Natural killer cell treated with Interleukin-12 subunit alpha and Interleukin-12 subunit beta and Interleukin-15 and Interleukin-18, amount 100 ng/mL, for 72 hours (primary cell): ENCODE results near the gene MAGEA2. TPM values are rescaled to one million over a fixed set of nuclear protein-coding genes. Genes with fewer than 3 reads are reported as not detected.
"Not testable (repeated sequence)": the region's sequence is repeated elsewhere in the genome, so short reads cannot be mapped to it uniquely, and the experiment has no call there.

ENCODE experiments used
- ATAC-seq, 2 donors: fragments of 150-1000 bp; cut with Tn5 transposase in 1 of 2; sonication (Bioruptor Pico), chemical (Tn5 transposase) in 1 of 2; 2 replicates each; pipeline ENCODE4 v1.10.0; 2021
- DNase-seq: peaks from one replicate; pipeline ENCODE4 v3.0.0; 2022; ENCODE audit warnings: low spot score
- H3K27ac Mint-ChIP-seq, 2 donors: 1 replicate in 1 of 2; 2 replicates in 1 of 2; pipeline ENCODE4 v1.8.0; 2022; ENCODE audit warnings: mixed read lengths in 2 of 2, mild to moderate bottlenecking in 1 of 2, moderate library complexity in 1 of 2
- H3K27me3 Mint-ChIP-seq, 2 donors: 1 replicate in 1 of 2; 2 replicates in 1 of 2; pipeline ENCODE4 v1.8.0; 2022; ENCODE audit warnings: mixed read lengths in 2 of 2
- H3K36me3 Mint-ChIP-seq: one replicate; pipeline ENCODE4 v1.8.0; 2022; ENCODE audit warnings: mixed read lengths
- H3K4me1 Mint-ChIP-seq, 2 donors: 1 replicate in 1 of 2; 2 replicates in 1 of 2; pipeline ENCODE4 v1.8.0; 2022; ENCODE audit warnings: low read depth in 2 of 2, mixed read lengths in 2 of 2, mild to moderate bottlenecking in 1 of 2
- H3K4me3 Mint-ChIP-seq: one replicate; pipeline ENCODE4 v1.8.0; 2022; ENCODE audit warnings: mixed read lengths
- H3K9me3 Mint-ChIP-seq: 2 replicates; pipeline ENCODE4 v1.8.0; 2022; ENCODE audit warnings: mixed read lengths
- total RNA-seq, 2 donors: library from RNA; stranded (reverse); gene quantifications; one replicate each; pipeline ENCODE4 v1.2.3, GENCODE V29; 2022

The MAGEA2 gene
- total RNA-seq, 2 donors from 2014 or later, result not detected

DNA sequence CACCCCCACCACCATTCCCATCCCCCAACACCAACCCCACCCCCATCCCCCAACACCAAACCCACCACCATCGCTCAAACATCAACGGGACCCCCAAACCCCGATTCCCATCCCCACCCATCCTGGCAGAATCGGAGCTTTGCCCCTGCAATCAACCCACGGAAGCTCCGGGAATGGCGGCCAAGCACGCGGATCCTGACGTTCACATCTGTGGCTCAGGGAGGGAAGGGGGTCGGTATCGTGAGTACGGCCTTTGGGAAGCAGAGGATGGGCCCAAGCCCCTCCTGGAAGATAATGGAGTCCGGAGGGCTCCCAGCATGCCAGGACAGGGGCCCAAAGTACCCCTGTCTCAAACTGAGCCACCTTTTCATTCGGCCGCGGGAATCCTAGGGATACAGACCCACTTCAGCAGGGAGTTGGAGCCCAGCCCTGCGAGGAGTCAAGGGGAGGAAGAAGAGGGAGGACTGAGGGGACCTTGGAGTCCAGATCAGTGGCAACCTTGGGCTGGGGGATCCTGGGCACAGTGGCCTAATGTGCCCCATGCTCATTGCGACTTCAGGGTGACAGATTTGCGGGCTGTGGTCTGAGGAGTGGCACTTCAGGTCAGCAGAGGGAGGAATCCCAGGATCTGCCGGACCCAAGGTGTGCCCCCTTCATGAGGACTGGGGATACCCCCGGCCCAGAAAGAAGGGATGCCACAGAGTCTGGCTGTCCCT is 19.3 kb downstream of the MAGEA2 start:
- H3K36me3 Mint-ChIP-seq, DNase-seq, H3K4me1 Mint-ChIP-seq, H3K27ac Mint-ChIP-seq, H3K9me3 Mint-ChIP-seq, H3K4me3 Mint-ChIP-seq, ATAC-seq: not testable (repeated sequence)
- peaks cover 4 to 23% of the 10 kb centered on the region in 2 donors for H3K27me3 Mint-ChIP-seq

DNA sequence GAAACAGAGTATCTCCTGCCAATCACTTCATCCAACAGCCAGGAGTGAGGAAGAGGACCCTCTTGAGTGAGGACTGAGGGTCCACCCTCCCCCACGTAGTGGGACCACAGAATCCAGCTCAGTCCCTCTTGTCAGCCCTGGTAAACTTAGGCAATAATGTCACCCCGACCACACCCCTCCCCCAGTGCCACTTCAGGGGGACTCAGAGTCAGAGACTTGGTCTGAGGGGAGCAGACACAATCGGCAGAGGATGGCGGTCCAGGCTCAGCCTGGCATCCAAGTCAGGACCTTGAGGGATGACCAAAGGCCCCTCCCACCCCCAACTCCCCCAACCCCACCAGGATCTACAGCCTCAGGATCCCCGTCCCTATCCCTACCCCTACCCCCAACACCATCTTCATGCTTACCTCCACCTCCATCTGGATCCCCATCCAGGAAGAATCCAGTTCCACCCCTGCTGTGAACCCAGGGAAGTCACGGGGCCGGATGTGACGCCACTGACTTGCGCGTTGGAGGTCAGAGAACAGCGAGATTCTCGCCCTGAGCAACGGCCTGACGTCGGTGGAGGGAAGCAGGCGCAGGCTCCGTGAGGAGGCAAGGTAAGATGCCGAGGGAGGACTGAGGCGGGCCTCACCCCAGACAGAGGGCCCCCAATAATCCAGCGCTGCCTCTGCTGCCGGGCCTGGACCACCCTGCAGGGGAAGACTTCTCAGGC is 20.2 kb downstream of the MAGEA2 start, which contains the start of the genes CSAG1 and MAGEA12:
Gene CSAG1, minus strand, starts transcription at position 461 of the 715 bp plus-strand sequence. CDS start 1,261 bp downstream, outside the sequence.
Gene MAGEA12, plus strand, starts transcription at position 497 of the 715 bp plus-strand sequence. CDS start 2,405 bp downstream, outside the sequence.
- H3K4me1 Mint-ChIP-seq, result no peaks in the 10 kb centered on the region
- H3K9me3 Mint-ChIP-seq, result no peaks in the 10 kb centered on the region

DNA sequence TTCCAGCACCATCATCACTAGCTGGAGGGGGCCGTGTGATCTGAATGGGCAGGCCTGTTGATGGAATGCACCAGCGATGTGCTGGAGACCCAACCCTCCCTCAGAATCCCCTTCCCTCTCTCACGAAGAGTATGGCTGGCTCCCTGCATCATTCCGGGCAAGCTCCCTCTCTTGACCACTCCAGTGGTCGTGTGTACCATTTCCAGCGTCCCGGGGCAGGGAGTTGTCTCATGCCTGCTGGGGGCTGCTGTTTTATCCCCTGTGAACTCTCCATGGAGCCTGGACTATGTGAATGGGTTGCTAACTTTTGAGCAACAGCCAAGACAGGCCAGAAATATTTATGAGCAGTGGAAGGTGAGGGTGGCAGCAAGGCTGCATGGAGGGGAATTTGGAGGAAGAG is 28.2 kb downstream of the MAGEA2 start:
- no peaks in the 10 kb centered on the region for H3K36me3 Mint-ChIP-seq
- ATAC-seq (no peak), DNase-seq (no peak)
- H3K4me3 Mint-ChIP-seq, result no peak overlapping the region
- no peaks in the 10 kb centered on the region for H3K4me1 Mint-ChIP-seq
- H3K9me3 Mint-ChIP-seq, result no peaks in the 10 kb centered on the region
- H3K27me3 Mint-ChIP-seq, result peaks cover 11 to 15% of the 10 kb centered on the region in 2 donors
- H3K27ac Mint-ChIP-seq, result no peak overlapping the region

More for the DNA sequence above, 20.2 kb downstream of the MAGEA2 start, which contains the start of the genes CSAG1 and MAGEA12:
- H3K27ac Mint-ChIP-seq, result no peak within 1 kb of the TSS
- H3K27me3 Mint-ChIP-seq, result peaks cover 11 to 25% of the 10 kb centered on the region in 2 donors
- ATAC-seq, result no peak
- no peak within 1 kb of the TSS for H3K4me3 Mint-ChIP-seq
- H3K36me3 Mint-ChIP-seq, result no peaks in the 10 kb centered on the region
- no peak for DNase-seq

DNA sequence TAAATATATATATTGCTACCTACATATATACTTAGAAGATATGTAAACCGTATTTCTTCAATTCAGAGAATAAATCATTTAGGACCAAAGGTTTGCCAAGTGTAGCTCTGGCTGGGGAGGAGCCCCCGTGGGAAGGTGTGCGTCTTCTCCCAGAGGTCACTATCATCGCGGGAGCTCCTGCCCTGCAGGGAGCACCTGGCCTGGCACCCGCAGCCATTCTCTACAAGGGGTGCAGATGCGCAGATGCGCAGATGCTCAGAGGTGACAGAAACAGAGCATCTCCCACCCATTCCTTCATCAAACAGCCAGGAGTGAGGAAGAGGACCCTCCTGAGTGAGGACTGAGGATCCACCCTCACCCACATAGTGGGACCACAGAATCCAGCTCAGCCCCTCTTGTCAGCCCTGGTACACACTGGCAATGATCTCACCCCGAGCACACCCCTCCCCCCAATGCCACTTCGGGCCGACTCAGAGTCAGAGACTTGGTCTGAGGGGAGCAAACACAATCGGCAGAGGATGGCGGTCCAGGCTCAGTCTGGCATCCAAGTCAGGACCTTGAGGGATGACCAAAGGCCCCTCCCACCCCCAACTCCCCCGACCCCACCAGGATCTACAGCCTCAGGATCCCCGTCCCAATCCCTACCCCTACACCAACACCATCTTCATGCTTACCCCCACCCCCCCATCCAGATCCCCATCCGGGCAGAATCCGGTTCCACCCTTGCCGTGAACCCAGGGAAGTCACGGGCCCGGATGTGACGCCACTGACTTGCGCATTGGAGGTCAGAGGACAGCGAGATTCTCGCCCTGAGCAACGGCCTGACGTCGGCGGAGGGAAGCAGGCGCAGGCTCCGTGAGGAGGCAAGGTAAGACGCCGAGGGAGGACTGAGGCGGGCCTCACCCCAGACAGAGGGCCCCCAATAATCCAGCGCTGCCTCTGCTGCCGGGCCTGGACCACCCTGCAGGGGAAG is 39.5 kb downstream of the MAGEA2 start, which contains the start of gene MAGEA2B:
Gene MAGEA2B, plus strand, starts transcription at position 814 of the 973 bp plus-strand sequence. CDS start 2,479 bp downstream, outside the sequence.
- ATAC-seq, H3K4me1 Mint-ChIP-seq, H3K9me3 Mint-ChIP-seq, H3K27me3 Mint-ChIP-seq, H3K36me3 Mint-ChIP-seq, H3K4me3 Mint-ChIP-seq, DNase-seq, H3K27ac Mint-ChIP-seq: not testable (repeated sequence)

DNA sequence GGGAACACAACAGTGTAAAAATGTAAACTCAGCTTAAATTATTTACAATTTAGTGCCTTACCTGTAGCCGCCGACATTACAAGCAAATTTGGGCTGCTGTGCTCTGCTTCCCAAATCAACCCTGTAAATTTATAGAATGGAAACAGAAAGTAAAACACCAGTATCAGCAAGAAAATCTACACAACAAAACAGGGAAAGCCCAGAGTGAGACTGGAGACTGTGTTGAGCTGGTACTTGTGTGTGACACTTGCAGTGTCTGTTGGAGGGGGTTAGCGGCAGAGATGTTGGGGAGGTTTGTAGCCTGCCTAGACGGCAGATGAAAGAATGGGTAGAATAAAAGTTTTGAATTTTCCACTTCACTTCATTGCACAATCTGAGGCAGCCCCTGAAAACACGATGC is 40.4 kb downstream of the MAGEA2 start:
- not testable (repeated sequence) for H3K4me3 Mint-ChIP-seq, H3K36me3 Mint-ChIP-seq, H3K4me1 Mint-ChIP-seq

DNA sequence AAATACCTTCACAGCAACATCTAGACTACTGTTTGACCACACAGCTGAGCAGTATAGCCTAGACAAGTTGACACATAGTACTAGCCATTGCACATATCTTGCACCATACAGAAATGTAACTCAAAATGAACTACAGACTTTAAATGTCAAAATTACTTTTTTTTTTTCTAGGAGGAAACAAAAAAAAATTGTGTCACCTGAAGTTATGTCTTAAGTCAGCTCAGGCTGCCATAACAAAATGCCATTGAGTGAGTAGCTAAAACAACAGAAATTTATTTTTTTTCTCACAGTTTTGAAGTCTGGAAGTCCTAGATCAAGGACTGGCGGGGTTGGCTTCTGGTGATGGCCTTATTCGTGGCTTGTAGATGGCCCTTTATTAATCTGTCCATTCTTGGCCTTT is 44.5 kb downstream of the MAGEA2 start, which contains the start of gene CSAG2:
Gene CSAG2, minus strand, starts transcription at position 101 of the 400 bp plus-strand sequence. CDS start 161 bp downstream, outside the sequence.
- H3K4me1 Mint-ChIP-seq, H3K27ac Mint-ChIP-seq, DNase-seq, H3K9me3 Mint-ChIP-seq, H3K27me3 Mint-ChIP-seq, H3K36me3 Mint-ChIP-seq, H3K4me3 Mint-ChIP-seq, ATAC-seq: not testable (repeated sequence)

More for the DNA sequence above, 40.4 kb downstream of the MAGEA2 start:
- not testable (repeated sequence) for ATAC-seq, H3K9me3 Mint-ChIP-seq, DNase-seq, H3K27ac Mint-ChIP-seq, H3K27me3 Mint-ChIP-seq

DNA sequence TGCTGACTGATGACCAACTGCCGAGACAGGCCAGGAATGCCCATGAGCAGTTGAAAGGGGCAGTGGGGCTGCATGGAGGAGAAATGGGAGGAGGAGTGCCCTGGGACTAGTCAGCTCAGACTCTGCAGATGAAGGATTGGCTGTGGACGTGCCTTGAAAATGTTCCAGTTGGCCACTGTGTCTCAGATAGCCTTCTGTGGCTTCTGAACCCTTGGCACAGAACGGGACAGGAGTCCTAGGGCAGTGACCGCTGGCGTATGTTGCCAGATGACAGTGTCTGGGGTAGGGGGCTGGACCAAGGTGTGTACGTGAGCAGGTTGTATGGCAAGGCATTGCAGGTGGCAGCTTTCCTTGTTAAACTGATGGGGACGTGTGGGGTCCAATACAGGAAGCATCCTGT is 47.1 kb downstream of the MAGEA2 start:
- not testable (repeated sequence) for H3K4me1 Mint-ChIP-seq, H3K9me3 Mint-ChIP-seq, H3K27me3 Mint-ChIP-seq, DNase-seq, H3K4me3 Mint-ChIP-seq, H3K36me3 Mint-ChIP-seq, H3K27ac Mint-ChIP-seq
- ATAC-seq, result peak in 1 of 2 donors; percentile 11

DNA sequence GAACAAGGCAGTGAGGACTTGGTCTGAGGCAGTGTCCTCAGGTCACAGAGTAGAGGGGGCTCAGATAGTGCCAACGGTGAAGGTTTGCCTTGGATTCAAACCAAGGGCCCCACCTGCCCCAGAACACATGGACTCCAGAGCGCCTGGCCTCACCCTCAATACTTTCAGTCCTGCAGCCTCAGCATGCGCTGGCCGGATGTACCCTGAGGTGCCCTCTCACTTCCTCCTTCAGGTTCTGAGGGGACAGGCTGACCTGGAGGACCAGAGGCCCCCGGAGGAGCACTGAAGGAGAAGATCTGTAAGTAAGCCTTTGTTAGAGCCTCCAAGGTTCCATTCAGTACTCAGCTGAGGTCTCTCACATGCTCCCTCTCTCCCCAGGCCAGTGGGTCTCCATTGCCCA is 53.3 kb downstream of the MAGEA2 start:
- peak in 1 of 2 donors; percentile 34 for ATAC-seq
- not testable (repeated sequence) for H3K9me3 Mint-ChIP-seq, H3K27ac Mint-ChIP-seq

More for the DNA sequence above, 53.3 kb downstream of the MAGEA2 start:
- not testable (repeated sequence) for H3K4me3 Mint-ChIP-seq, H3K27me3 Mint-ChIP-seq, DNase-seq, H3K4me1 Mint-ChIP-seq, H3K36me3 Mint-ChIP-seq

Other genes starting within 250 kb of the MAGEA2 start
- gene GABRQ, start 115.9 kb downstream of the MAGEA2 start, total RNA-seq, result not detected
- gene MAGEA3, start 55.0 kb downstream of the MAGEA2 start, total RNA-seq, result not detected
- gene CSAG2, start 44.6 kb downstream of the MAGEA2 start, total RNA-seq, result not detected
- gene MAGEA2B, start 39.2 kb downstream of the MAGEA2 start, total RNA-seq, result not detected
- gene CSAG1, start 20.1 kb downstream of the MAGEA2 start, total RNA-seq, result not detected
- not detected for gene MAGEA12, start 20.1 kb downstream of the MAGEA2 start, total RNA-seq
- gene CSAG3, start 5.4 kb upstream of the MAGEA2 start, total RNA-seq, result not detected
- gene MAGEA6, start 15.8 kb upstream of the MAGEA2 start, total RNA-seq, result not detected
- gene CETN2, start 76.9 kb upstream of the MAGEA2 start, total RNA-seq, result 10 to 100 TPM in 1 of 2 donors, 1 to 10 TPM in 1; 9.4 to 12.7 TPM
- 10 to 100 TPM; 21.1 to 22.2 TPM for gene NSDHL, start 77.2 kb upstream of the MAGEA2 start, total RNA-seq
- 1 to 10 TPM in 1 of 2 donors, under 1 TPM in 1; 0.48 to 1.5 TPM for gene ZNF185, start 144.2 kb upstream of the MAGEA2 start, total RNA-seq
- not detected for gene PNMA5, start 240.3 kb upstream of the MAGEA2 start, total RNA-seq